PC-9 (cell line): ENCODE data around the gene CCL21. TPM values are rescaled to one million over a fixed set of nuclear protein-coding genes. Genes with fewer than 3 reads are reported as not detected.
A peak's percentile ranks its signal among the peaks of the same experiment; 100 is the strongest.

Experiments
- BruUV-seq: library from RNA; stranded (reverse); fragments of 400-500 nt; replicated peaks from 2 replicates; lab custom pipeline; 2021; lab: Mats Ljungman, UMichigan
- CTCF ChIA-PET: fragments of 300-600 bp; sonication (Branson Sonifier 250); formaldehyde crosslinking; loops from one replicate; lab custom pipeline; 2022; ENCODE audit warnings: antibody characterized with exemption; lab: Charles Lee
- POLR2A ChIA-PET: fragments of 300-600 bp; sonication (Branson Sonifier 250); formaldehyde crosslinking; loops from one replicate; lab custom pipeline; 2022; ENCODE audit warnings: antibody characterized with exemption; ENCODE audit not compliant: unreplicated experiment; lab: Charles Lee
- DNase-seq, 2 experiments: peaks; one replicate each; pipeline versions ENCODE4 v3.0.0 to v3.0.0-alpha.2; 2015 to 2022; ENCODE audit warnings: mixed read lengths in 1 of 2
- H2AFZ ChIP-seq: fragments of 200-600 bp; sonication (generic); 2 replicates; pipeline ENCODE4 v1.8.1; 2017; ENCODE audit warnings: antibody characterized with exemption
- H3F3A ChIP-seq: fragments of 200-600 bp; sonication (generic); 2 replicates; pipeline ENCODE4 v1.8.1; 2017; ENCODE audit warnings: antibody characterized with exemption, mild to moderate bottlenecking, low read depth; ENCODE audit not compliant: insufficient read depth
- H3K27ac ChIP-seq: fragments of 200-600 bp; sonication (generic); 2 replicates; pipeline ENCODE4 v1.6.1; 2016; ENCODE audit warnings: mixed run types
- H3K27me3 ChIP-seq: fragments of 200-600 bp; sonication (generic); 2 replicates; pipeline ENCODE4 v1.6.1; 2016; ENCODE audit warnings: low read depth, mixed run types; ENCODE audit not compliant: insufficient read depth
- H3K36me3 ChIP-seq: fragments of 200-600 bp; sonication (generic); 2 replicates; pipeline ENCODE4 v1.6.1; 2016; ENCODE audit warnings: low read depth, mixed run types
- H3K4me1 ChIP-seq: fragments of 200-600 bp; sonication (generic); replicated peaks from 2 replicates; pipeline ENCODE4 v1.6.1; 2016; ENCODE audit warnings: mixed run types; ENCODE audit not compliant: insufficient read depth
- H3K4me2 ChIP-seq: fragments of 200-600 bp; sonication (generic); 2 replicates; pipeline ENCODE4 v1.6.1; 2017; ENCODE audit warnings: mixed run types
- H3K4me3 ChIP-seq: fragments of 200-600 bp; sonication (generic); 2 replicates; pipeline ENCODE4 v1.6.1; 2016; ENCODE audit warnings: mixed run types
- H3K79me2 ChIP-seq: fragments of 200-600 bp; sonication (generic); 2 replicates; pipeline ENCODE4 v1.6.1; 2017; ENCODE audit warnings: low read depth, mixed run types
- H3K9me2 ChIP-seq: fragments of 200-600 bp; sonication (generic); 2 replicates; pipeline ENCODE4 v1.8.1; 2017; ENCODE audit warnings: mild to moderate bottlenecking; ENCODE audit not compliant: insufficient read depth
- H3K9me3 ChIP-seq: fragments of 200-600 bp; sonication (generic); 2 replicates; pipeline ENCODE4 v1.8.1; 2016; ENCODE audit warnings: low read depth; ENCODE audit not compliant: insufficient read depth
- H4K20me1 ChIP-seq: fragments of 200-600 bp; sonication (generic); 2 replicates; pipeline ENCODE4 v1.8.1; 2017; ENCODE audit not compliant: insufficient read depth
- EZH2 ChIP-seq: fragments of 200-600 bp; sonication (generic); IDR thresholded peaks from 2 replicates; pipeline ENCODE4 v1.8.0; 2017; ENCODE audit warnings: antibody characterized with exemption, low read depth
- intact Hi-C: fragments of 100-400 bp; cut with micrococcal nuclease; formaldehyde crosslinking; loops from one replicate; pipeline ENCODE4 v1.10.0; 2022; ENCODE audit not compliant: unreplicated experiment
- total RNA-seq: library from RNA; stranded (reverse); gene quantifications from 2 replicates; pipeline ENCODE4 v1.2.3, GENCODE V29; 2021
- TF ChIP-seq, protein P1 (sequence below): fragments of 200-600 bp; sonication (generic); conservative IDR thresholded peaks from 2 replicates; pipeline ENCODE4 v1.6.1; 2017; ENCODE audit warnings: mixed run types, antibody characterized with exemption, mild to moderate bottlenecking, moderate library complexity

CCL21 gene
- total RNA-seq, 1 experiment from 2014 or later, result not detected

DNA sequence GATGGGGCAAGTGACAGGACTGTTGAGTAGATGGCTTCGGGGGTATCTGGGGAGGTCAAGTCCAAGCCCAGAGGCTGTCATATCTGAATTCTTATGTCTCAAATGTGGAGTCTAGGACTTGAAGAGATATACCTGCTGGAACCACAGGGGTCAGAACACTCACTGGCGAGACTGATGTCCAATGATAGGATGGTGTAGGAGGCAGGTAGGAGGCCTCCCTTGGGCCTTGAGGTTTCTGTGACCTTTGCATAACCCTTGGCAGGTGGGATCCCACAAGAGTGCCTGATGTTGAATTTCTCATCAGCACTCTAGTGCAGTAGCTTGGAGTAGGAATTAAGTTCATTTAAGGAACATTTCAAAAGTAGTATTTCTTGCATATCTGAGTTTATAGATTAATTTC lies 2.8 kb downstream of the CCL21 start:
- no TSS peak for BruUV-seq
- ChIA-PET POLR2A (no interaction called here), CTCF (no interaction called here)
- H3K4me2 ChIP-seq, result no peak overlapping the region
- no peaks in the 10 kb centered on the region for H3K79me2 ChIP-seq
- no peaks in the 10 kb centered on the region for H3K9me3 ChIP-seq
- H2AFZ ChIP-seq, result no peak overlapping the region
- intact Hi-C loops, result no loop called here
- no peak overlapping the region for H3K4me3 ChIP-seq
- no peaks in the 10 kb centered on the region for H3K27me3 ChIP-seq
- TF ChIP-seq, protein P1, sequence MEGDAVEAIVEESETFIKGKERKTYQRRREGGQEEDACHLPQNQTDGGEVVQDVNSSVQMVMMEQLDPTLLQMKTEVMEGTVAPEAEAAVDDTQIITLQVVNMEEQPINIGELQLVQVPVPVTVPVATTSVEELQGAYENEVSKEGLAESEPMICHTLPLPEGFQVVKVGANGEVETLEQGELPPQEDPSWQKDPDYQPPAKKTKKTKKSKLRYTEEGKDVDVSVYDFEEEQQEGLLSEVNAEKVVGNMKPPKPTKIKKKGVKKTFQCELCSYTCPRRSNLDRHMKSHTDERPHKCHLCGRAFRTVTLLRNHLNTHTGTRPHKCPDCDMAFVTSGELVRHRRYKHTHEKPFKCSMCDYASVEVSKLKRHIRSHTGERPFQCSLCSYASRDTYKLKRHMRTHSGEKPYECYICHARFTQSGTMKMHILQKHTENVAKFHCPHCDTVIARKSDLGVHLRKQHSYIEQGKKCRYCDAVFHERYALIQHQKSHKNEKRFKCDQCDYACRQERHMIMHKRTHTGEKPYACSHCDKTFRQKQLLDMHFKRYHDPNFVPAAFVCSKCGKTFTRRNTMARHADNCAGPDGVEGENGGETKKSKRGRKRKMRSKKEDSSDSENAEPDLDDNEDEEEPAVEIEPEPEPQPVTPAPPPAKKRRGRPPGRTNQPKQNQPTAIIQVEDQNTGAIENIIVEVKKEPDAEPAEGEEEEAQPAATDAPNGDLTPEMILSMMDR, result no peak
- no peak for TF ChIP-seq EZH2
- H4K20me1 ChIP-seq, result no peaks in the 10 kb centered on the region
- no peak overlapping the region for H3K27ac ChIP-seq
- H3K36me3 ChIP-seq, result no peaks in the 10 kb centered on the region
- no peaks in the 10 kb centered on the region for H3K9me2 ChIP-seq
- DNase-seq, result no peak
- H3F3A ChIP-seq, result no peaks in the 10 kb centered on the region
- H3K4me1 ChIP-seq, result no peaks in the 10 kb centered on the region

DNA sequence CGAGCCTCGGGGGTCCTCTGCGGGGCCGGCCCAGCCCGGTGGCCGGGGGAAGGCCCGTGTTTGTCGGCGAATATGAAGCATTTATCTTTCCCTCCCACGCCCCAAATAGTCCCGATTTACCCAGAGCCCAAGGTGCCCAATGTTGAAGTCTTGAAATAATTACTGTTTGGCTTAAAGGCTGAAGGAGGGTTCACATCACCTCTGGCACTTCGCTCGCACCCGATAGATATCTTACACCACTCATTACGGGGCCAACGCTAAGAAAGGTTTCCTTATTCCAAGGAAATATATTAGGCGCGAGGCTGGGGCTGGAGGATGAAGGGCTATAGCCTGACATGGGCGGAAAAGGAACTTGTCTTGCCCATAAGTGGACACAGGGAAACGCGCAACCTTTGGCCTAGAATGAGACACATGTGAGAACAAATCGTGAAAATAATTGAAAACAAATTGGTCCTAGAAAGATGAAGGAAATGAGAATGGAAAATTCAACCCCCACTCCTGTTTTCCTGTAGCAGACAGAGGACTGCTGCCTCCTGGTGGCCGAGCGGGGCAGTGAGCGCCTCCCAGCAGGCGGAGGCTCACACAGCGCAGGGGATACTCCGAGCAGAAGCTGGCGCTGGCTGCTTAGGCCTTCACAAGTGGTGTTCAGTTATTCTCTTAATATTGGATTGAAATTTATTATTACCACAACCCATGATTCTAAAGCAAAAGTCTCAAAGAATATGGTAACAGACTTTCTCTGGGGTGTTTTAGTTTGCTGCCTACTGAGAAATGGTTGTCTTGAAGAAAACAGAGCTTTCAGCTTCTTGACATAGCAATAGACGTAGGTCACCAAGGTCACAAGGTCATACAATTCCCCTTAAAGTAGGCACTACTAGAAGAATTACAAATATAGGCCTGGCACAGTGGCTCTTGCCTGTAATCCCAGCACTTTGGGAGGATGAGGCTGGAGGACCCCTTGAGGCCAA lies 7.9 kb downstream of the CCL21 start:
- Histone ChIP-seq H3K27me3 (peaks cover 11% of the 10 kb centered on the region), H3K4me2 (peak overlapping the region; percentile 88), H3K36me3 (no peaks in the 10 kb centered on the region), H3K4me3 (peak overlapping the region; percentile 59), H4K20me1 (no peaks in the 10 kb centered on the region), H3F3A (no peaks in the 10 kb centered on the region), H2AFZ (peak overlapping the region; percentile 84), H3K4me1 (no peaks in the 10 kb centered on the region), H3K9me3 (no peaks in the 10 kb centered on the region), H3K9me2 (no peaks in the 10 kb centered on the region), H3K27ac (no peak overlapping the region), H3K79me2 (no peaks in the 10 kb centered on the region)
- POLR2A ChIA-PET, result no interaction called here
- BruUV-seq, result no TSS peak
- intact Hi-C loops, result loop anchor here (2.0 kb wide), 2 partner anchors 65 to 89 kb away; partner anchors contain the start of genes RPP25L and SIGMAR1
- peak; percentile 37 to 69 for DNase-seq
- CTCF ChIA-PET, result interaction anchor here (0.6 to 0.7 kb wide), 2 partner anchors 39 to 40 kb away, joined by 3 read pairs; no protein-coding TSS in a partner anchor
- no peak for TF ChIP-seq EZH2
- TF ChIP-seq, protein P1, result peak; percentile 89

DNA sequence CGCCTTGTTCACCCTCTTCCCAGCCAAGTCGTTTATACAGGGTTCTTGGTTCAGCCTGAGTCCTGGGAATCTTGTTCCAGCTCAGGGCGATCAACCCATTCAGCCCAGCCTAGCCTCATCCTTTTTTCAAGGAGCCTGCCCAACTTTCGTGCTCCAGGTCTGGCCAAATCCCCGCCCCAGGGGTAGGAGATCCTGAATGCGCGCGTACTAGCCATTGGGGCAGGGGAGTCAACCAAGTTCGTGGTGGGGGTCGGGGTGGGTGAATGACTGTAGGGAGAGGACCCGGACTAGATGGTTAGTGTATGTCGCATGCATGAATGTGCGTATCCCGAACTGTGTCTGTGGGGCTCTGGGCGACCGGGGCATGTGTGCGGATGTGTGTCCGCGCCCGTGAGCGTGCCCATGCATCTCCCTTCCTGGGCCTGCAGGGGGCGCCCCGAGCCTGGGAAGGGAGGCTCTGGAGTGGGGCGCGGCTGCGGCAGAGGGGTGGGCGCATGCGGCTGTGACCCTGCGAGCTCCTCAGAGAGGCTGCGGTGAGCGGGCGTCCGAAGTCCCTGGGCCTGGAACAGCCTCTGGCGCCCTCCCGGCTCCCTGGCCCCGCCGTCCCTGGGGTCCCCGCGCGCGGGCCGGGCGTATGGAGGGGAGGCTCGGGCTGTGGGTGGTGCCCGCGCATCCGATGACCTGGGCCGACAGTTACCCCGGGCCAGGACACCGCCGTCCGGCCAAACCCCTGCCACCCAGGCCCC lies 8.7 kb downstream of the CCL21 start:
- no peak for TF ChIP-seq EZH2
- TF ChIP-seq, protein P1, result peak; percentile 77
- H3F3A ChIP-seq, result no peaks in the 10 kb centered on the region
- H3K9me3 ChIP-seq, result no peaks in the 10 kb centered on the region
- no peaks in the 10 kb centered on the region for H3K79me2 ChIP-seq
- no peaks in the 10 kb centered on the region for H3K4me1 ChIP-seq
- peak overlapping the region; percentile 84 for H2AFZ ChIP-seq
- no peaks in the 10 kb centered on the region for H4K20me1 ChIP-seq
- ChIA-PET POLR2A (no interaction called here), CTCF (no interaction called here)
- peak in 1 of 2 experiments; percentile 50 for DNase-seq
- H3K27ac ChIP-seq, result no peak overlapping the region
- peak overlapping the region; percentile 59 for H3K4me3 ChIP-seq
- peak overlapping the region; percentile 88 for H3K4me2 ChIP-seq
- BruUV-seq, result no TSS peak
- no peaks in the 10 kb centered on the region for H3K36me3 ChIP-seq
- H3K27me3 ChIP-seq, result peaks cover 11% of the 10 kb centered on the region
- H3K9me2 ChIP-seq, result no peaks in the 10 kb centered on the region
- intact Hi-C loops, result no loop called here
